Dermis microvascular lymphatic vessel endothelial cell (primary cell): ENCODE measurements around the gene MYZAP. TPM values are rescaled to one million over a fixed set of nuclear protein-coding genes. Genes with fewer than 3 reads are reported as not detected.

Experiments
- DNase-seq, 2 donors: peaks; one replicate each; pipeline versions ENCODE4 v3.0.0 to v3.0.0-alpha.2; 2010; ENCODE audit warnings: low read depth in 2 of 2
- total RNA-seq: library from RNA; depleted of rRNA; stranded (reverse); fragments of >200 nt; gene quantifications from 2 replicates; pipeline ENCODE4 v1.2.1, GENCODE V29; 2014

The MYZAP gene, protein sequence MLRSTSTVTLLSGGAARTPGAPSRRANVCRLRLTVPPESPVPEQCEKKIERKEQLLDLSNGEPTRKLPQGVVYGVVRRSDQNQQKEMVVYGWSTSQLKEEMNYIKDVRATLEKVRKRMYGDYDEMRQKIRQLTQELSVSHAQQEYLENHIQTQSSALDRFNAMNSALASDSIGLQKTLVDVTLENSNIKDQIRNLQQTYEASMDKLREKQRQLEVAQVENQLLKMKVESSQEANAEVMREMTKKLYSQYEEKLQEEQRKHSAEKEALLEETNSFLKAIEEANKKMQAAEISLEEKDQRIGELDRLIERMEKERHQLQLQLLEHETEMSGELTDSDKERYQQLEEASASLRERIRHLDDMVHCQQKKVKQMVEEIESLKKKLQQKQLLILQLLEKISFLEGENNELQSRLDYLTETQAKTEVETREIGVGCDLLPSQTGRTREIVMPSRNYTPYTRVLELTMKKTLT
- total RNA-seq: 37.2 and 45.7 TPM in 2 replicates

GRCh38 chr15:57591822-57592367 lies at the start of gene MYZAP:
MYZAP (plus strand) TSS chr15:57591904; CDS start chr15:57592035, 131 bp downstream.
- peak in 1 of 2 donors; percentile 62 for DNase-seq

DNA sequence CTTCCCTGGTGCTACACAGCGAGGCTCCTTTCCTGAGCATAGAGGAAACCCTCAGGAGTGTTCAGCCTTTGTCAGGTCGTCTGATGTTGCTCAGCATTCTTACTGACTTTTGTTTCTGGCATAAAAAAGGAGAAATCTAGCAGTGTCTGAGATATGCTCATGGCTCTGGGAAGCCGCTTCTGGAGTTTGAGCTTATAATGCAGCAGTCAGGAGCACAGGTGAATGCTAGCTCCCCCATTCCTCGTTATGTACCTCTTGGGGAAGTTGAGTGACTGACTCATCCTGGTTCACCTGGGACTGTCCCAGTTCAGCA lies 49.2 kb upstream of the MYZAP start:
- no peak for DNase-seq

GRCh38 chr15:57544848-57545480 lies 46.7 kb upstream of the MYZAP start:
- DNase-seq: no peak

- no peak for DNase-seq
Observed at GRCh38 chr15:57545995-57546394, 45.7 kb upstream of the MYZAP start.

- DNase-seq: no peak
Observed at GRCh38 chr15:57547243-57547755, 44.4 kb upstream of the MYZAP start.

GRCh38 chr15:57548351-57548750 lies 43.4 kb upstream of the MYZAP start:
- no peak for DNase-seq

DNA sequence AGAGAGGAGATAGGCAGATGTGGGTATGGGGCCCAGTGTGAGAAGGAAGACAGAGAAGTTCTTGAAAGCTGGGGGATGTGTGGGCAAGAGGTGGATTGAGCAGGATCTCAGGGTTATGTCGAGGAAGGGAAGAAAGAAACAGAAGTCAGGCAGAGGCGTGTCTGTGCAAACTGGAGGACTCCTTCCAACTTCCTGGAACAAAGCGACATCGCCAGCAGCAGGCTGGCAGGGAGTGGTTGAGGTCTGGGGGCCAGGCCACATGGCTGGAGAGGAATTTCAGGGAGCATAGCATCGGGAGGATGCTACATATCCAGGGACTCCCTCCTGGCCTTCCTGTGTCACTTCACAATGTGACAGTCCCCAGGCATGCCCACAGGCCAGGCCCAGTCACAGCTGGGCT lies 42.9 kb upstream of the MYZAP start:
- DNase-seq: no peak

DNA sequence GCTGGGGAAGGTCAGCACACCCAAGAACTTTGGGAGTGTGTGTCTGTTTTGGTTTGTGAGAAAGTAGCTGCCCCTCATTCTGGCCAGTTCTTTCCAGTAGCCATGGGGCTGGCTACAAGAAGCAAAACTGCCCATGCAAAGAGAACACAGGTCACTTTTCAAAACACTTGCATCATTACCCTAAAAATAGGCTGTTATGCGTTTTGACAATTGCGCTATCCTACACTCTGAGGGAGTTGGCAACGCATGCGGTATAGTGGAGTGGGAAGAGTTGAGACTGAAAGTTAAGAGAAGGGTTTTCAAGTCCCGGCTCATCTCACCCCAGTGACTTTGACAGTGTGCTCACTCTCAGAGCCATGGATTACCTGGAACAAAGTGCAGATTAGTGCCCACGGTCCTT lies 41.8 kb upstream of the MYZAP start:
- DNase-seq: no peak

DNA sequence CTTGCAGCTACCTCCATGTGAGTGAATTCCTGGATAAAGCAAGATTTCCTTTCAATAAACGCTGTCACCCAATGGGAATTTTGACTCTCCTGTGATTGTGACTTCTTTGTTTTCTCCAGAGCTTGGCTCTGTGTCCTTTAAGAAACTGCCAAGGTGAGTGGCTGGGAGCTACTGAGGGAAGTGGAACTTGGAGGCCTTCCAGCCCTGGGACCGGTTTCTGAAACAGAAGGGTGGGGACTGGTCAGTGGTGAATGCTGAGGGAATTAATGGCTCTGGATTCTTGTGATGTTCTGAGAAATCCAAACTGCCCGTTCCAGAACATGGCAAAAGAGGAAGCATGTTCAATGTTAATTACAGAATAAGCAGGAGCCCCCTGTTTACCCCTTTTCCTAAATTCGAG lies 41.1 kb upstream of the MYZAP start:
- no peak for DNase-seq

- peak in 1 of 2 donors; percentile 85 for DNase-seq
Observed at GRCh38 chr15:57551715-57552677, 39.7 kb upstream of the MYZAP start.

GRCh38 chr15:57552678-57553334 lies 38.9 kb upstream of the MYZAP start:
- DNase-seq: no peak

DNA sequence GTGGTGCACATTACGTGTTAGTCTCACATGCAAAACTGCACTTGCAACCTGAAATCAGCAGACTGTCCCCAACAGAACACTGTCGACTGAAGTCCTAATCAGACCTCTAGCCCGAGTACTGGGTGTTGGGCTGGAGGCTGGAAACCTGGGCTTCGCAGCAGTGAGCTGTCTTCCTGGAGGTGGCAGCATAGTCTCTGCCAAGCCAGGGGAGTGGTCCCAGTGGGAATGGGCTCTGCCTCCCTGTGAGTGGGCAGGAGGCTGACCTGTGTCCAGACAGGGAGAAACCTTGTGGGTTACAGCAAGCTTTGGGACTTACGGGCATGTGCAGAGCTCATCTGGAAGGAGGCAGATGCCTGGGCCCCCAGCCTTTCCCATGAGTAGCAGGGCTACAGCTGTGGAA lies 38.2 kb upstream of the MYZAP start:
- no peak for DNase-seq

- peak in 1 of 2 donors; percentile 86 for DNase-seq
Observed at GRCh38 chr15:57554063-57554811, 37.5 kb upstream of the MYZAP start.

GRCh38 chr15:57554812-57555179 lies 36.9 kb upstream of the MYZAP start:
- DNase-seq: peak in 1 of 2 donors; percentile 33

DNA sequence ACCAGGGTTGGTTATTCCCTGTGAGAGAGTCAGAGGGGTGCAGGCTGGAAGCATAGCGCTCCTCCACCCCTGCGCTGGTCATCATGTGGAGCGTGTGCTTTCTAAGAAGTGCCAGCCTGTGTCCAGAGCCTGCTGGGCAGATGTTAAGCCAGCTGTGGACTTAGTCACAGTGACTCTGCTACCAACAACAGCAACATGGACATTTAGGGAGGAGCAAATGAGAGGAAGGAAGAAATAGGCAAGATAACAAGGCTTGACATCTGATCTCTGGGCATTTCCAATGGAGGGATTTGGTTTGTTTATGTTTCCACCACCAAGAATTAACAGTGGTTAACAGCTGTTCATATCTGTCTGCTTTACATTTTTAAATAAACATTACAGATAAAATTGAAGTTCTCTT lies 36.4 kb upstream of the MYZAP start:
- peak; percentile 72 for DNase-seq

DNA sequence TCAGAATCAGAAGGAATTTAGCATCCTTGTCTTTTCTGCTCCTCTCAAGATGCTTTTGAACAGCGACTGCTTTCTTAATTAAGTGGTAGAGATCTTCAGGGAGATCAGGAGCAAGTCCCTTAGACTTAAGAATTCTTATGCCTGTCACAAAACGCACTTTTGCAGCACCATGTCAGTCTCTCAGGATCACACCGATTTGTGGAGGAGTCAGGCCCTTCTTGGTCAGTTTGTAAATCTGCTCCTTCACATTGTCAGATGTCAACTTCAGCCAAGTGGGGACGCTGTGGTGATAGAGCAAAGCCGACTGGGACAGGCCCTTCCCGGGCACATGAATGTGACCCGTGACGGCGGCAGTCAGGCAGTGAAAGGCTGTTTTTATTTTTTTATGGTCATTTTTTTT lies 35.7 kb upstream of the MYZAP start:
- DNase-seq: no peak

DNA sequence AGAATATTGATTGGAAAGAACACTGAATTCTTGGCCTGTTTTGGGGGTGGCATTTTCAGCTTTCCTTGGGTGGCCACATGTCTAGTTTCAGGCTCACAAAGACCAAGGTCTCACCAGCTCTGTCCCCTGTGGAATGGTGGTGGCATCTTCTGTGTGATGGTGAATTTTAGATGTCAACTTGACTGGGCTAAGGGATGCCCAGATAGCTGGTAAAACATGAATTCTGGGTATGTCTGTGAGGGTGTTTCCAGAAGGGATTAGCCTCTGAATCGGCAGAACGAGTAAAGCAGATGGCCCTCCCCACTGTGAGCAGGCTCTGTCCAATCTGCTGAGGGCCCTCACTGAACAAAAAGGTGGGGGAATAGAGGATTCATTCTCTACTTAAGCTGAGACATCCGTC lies 34.4 kb upstream of the MYZAP start:
- DNase-seq: no peak

GRCh38 chr15:57557810-57558209 lies 33.9 kb upstream of the MYZAP start:
- DNase-seq: no peak

- peak in 1 of 2 donors; percentile 63 for DNase-seq
Observed at GRCh38 chr15:57559875-57560274, 31.8 kb upstream of the MYZAP start.

- DNase-seq: peak; percentile 98
Observed at GRCh38 chr15:57561041-57561711, 30.5 kb upstream of the MYZAP start.
